GM08714 (cell line): ENCODE measurements around the gene GNE.
"Not testable (repeated sequence)": the region's sequence is repeated elsewhere in the genome, so short reads cannot be mapped to it uniquely, and the experiment has no call there.

Experiments used
- H3K4me3 ChIP-seq: fragments of 200-500 bp; sonication (Bioruptor generic); 2 replicates; pipeline ENCODE4 v1.5.1; 2014; ENCODE audit warnings: mild to moderate bottlenecking, low read length, inconsistent platforms
- ZNF274 ChIP-seq: IDR thresholded peaks from 2 replicates; pipeline ENCODE4 v1.6.1; 2012; ENCODE audit warnings: mild to moderate bottlenecking, low read depth, low read length

Gene GNE

GRCh38 chr9:36194326-36195000 lies 63.8 kb downstream of the GNE start:
- no peak overlapping the region for H3K4me3 ChIP-seq
- TF ChIP-seq ZNF274, result no peak

- H3K4me3 ChIP-seq, result peak overlapping the region; percentile 92
- TF ChIP-seq ZNF274, result no peak
Measured at GRCh38 chr9:36193023-36193422, 65.2 kb downstream of the GNE start.

- peak overlapping the region; percentile 92 for H3K4me3 ChIP-seq
Measured at GRCh38 chr9:36192196-36192595, 66.1 kb downstream of the GNE start.

GRCh38 chr9:36191686-36192085 lies 66.6 kb downstream of the GNE start:
- peak overlapping the region; percentile 92 for H3K4me3 ChIP-seq
- TF ChIP-seq ZNF274, result no peak

More at GRCh38 chr9:36192196-36192595, 66.1 kb downstream of the GNE start:
- TF ChIP-seq ZNF274, result no peak

- peak overlapping the region; percentile 92 for H3K4me3 ChIP-seq
- no peak for TF ChIP-seq ZNF274
Measured at GRCh38 chr9:36191290-36191645, 67.0 kb downstream of the GNE start.

GRCh38 chr9:36190388-36191289 lies 67.6 kb downstream of the GNE start, which contains the start of gene CLTA:
Gene CLTA, plus strand, starts transcription at chr9:36190921. Its CDS starts 136 bp downstream, at chr9:36191057.
- H3K4me3 ChIP-seq, result peak within 1 kb of the TSS; percentile 92
- no peak for TF ChIP-seq ZNF274

GRCh38 chr9:36189976-36190375 lies 68.3 kb downstream of the GNE start:
- TF ChIP-seq ZNF274, result no peak

GRCh38 chr9:36188212-36188611 lies 70.0 kb downstream of the GNE start:
- TF ChIP-seq ZNF274, result no peak
- no peak overlapping the region for H3K4me3 ChIP-seq

More at GRCh38 chr9:36189976-36190375, 68.3 kb downstream of the GNE start:
- peak overlapping the region; percentile 73 for H3K4me3 ChIP-seq

GRCh38 chr9:36187414-36187813 lies 70.8 kb downstream of the GNE start:
- no peak for TF ChIP-seq ZNF274
- no peak overlapping the region for H3K4me3 ChIP-seq

- H3K4me3 ChIP-seq, result not testable (repeated sequence)
Measured at GRCh38 chr9:36180243-36180642, 78.0 kb downstream of the GNE start.

- no peak for TF ChIP-seq ZNF274
- H3K4me3 ChIP-seq, result no peak overlapping the region
Measured at GRCh38 chr9:36177571-36177970, 80.7 kb downstream of the GNE start.

- not testable (repeated sequence) for H3K4me3 ChIP-seq
Measured at GRCh38 chr9:36176496-36176895, 81.8 kb downstream of the GNE start.

- not testable (repeated sequence) for H3K4me3 ChIP-seq
Measured at GRCh38 chr9:36175209-36175608, 83.0 kb downstream of the GNE start.

- TF ChIP-seq ZNF274, result no peak
- no peak overlapping the region for H3K4me3 ChIP-seq
Measured at GRCh38 chr9:36174731-36175130, 83.5 kb downstream of the GNE start.

- H3K4me3 ChIP-seq, result no peak overlapping the region
- no peak for TF ChIP-seq ZNF274
Measured at GRCh38 chr9:36174271-36174670, 84.0 kb downstream of the GNE start.

- no peak for TF ChIP-seq ZNF274
- no peak overlapping the region for H3K4me3 ChIP-seq
Measured at GRCh38 chr9:36173861-36174260, 84.4 kb downstream of the GNE start.
